Fibroblast of skin of left quadriceps (primary cell): ENCODE measurements around the gene XXYLT1.
"Not testable (repeated sequence)": the region's sequence is repeated elsewhere in the genome, so short reads cannot be mapped to it uniquely, and the experiment has no call there.

Experiments
- DNase-seq, 2 experiments: peaks; one replicate each; pipeline ENCODE4 v3.0.0-alpha.2; 2013; ENCODE audit warnings: low read depth in 2 of 2

Gene XXYLT1

GRCh38 chr3:195208183-195208582 lies 62.8 kb downstream of the XXYLT1 start:
- no peak for DNase-seq

- DNase-seq, result no peak
Observed at GRCh38 chr3:195207731-195208130, 63.2 kb downstream of the XXYLT1 start.

- DNase-seq, result no peak
Observed at GRCh38 chr3:195207056-195207455, 63.9 kb downstream of the XXYLT1 start.

GRCh38 chr3:195204360-195205163 lies 66.4 kb downstream of the XXYLT1 start:
- no peak for DNase-seq

- no peak for DNase-seq
Observed at GRCh38 chr3:195203606-195204005, 67.4 kb downstream of the XXYLT1 start.

GRCh38 chr3:195201295-195201694 lies 69.7 kb downstream of the XXYLT1 start:
- no peak for DNase-seq

- no peak for DNase-seq
Observed at GRCh38 chr3:195200010-195200822, 70.7 kb downstream of the XXYLT1 start.

- no peak for DNase-seq
Observed at GRCh38 chr3:195198426-195199346, 72.3 kb downstream of the XXYLT1 start.

GRCh38 chr3:195197765-195198425 lies 73.1 kb downstream of the XXYLT1 start:
- DNase-seq, result peak; percentile 65 to 67

GRCh38 chr3:195196266-195196665 lies 74.7 kb downstream of the XXYLT1 start:
- DNase-seq, result peak; percentile 45 to 51

- no peak for DNase-seq
Observed at GRCh38 chr3:195195321-195196209, 75.4 kb downstream of the XXYLT1 start.

GRCh38 chr3:195194559-195195206 lies 76.3 kb downstream of the XXYLT1 start:
- DNase-seq, result peak; percentile 53 to 62

GRCh38 chr3:195191580-195191979 lies 79.4 kb downstream of the XXYLT1 start:
- DNase-seq, result no peak

GRCh38 chr3:195189821-195190220 lies 81.1 kb downstream of the XXYLT1 start:
- no peak for DNase-seq

- DNase-seq, result no peak
Observed at GRCh38 chr3:195188426-195188927, 82.5 kb downstream of the XXYLT1 start.

- DNase-seq, result peak; percentile 37 to 39
Observed at GRCh38 chr3:195187609-195188425, 83.1 kb downstream of the XXYLT1 start.

- DNase-seq, result not testable (repeated sequence)
Observed at GRCh38 chr3:195186710-195187047, 84.3 kb downstream of the XXYLT1 start.

GRCh38 chr3:195186041-195186709 lies 84.8 kb downstream of the XXYLT1 start:
- no peak for DNase-seq
